HG02759 (cell line): ENCODE data around the gene ALDH8A1.
"Not testable (repeated sequence)": the region's sequence is repeated elsewhere in the genome, so short reads cannot be mapped to it uniquely, and the experiment has no call there.

Source experiments
- ATAC-seq: cut with Tn5 transposase; IDR thresholded peaks from one replicate; pipeline ENCODE4 v1.9.1; 2021; ENCODE audit warnings: mild to moderate bottlenecking, moderate library complexity; ENCODE audit not compliant: unreplicated experiment

Gene ALDH8A1

DNA sequence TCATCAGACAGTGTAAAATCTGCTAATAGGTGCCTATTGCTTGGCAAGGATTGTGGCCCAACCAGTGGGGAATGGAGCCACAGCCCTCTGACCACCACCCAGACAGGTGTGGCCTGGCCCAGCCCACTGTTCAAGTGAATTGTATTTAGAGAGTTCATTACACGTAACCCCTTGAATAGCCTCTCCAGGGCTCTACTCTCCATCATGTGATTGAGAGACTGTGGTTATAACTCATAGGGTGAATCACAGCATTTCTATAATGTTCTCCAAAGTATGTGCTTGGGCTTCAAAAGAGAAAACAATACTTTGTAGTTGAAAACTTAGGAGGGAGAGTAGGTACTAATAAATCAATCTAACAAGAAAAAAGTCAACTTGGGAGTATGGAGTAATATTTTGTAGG lies 38.4 kb downstream of the ALDH8A1 start:
- ATAC-seq, result no peak

DNA sequence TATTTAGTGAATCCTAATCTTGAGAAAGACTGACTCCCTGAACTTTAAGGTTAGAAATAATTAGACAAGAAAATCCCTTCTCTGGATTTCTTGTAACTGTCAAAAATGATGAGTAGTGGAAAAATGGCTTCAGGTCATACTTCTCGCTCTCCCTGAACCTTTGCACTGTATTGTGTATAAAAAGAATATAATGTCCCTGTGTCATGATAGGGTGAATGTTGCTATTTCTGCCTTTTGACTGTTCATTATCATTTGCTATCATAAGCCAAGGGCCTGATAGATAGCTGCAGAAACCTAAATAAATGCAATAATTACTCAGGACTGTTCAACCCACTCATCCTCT lies 39.3 kb downstream of the ALDH8A1 start:
- ATAC-seq, result no peak

DNA sequence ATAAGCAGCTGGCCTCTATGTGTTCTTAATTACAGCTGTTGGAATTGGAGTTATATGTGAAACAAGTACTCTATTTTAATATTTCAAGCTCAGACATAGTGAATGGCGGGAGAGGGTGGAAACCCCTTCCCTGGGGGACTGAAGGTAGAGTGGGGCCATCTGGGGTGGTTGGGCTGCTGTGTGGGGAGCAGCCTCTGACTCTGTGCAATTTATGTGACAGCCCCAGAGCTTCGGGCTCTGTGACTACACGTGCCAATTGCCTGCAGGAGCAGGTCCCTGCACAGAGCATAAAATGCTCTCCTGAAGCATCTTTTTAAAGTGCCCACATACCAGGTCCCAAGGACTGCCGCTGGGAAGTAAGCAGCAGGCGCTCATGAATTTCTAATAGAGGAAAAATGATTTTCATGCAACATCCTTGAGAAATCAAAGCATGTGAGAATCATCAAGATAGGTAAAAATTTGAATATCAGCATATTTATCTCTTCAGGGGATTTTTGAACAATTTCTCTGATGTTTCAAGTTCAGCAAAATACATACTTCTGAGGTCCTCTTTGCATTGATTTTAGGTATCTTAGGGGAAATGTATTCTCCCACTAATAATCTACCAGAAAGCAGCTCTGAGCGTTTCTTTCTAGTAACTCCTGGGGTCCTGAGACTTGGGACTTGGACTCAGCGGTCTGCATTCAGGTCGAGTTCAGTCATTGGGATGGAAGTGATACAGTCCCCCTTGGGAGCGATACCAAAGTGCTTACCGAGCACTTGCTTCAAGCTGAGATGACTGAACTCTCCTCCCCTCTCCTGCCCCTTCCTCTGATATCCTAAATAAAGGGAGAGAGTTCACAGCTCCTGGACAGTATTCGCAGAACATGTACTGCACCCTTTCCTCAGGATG lies 40.0 kb downstream of the ALDH8A1 start:
- no peak for ATAC-seq

DNA sequence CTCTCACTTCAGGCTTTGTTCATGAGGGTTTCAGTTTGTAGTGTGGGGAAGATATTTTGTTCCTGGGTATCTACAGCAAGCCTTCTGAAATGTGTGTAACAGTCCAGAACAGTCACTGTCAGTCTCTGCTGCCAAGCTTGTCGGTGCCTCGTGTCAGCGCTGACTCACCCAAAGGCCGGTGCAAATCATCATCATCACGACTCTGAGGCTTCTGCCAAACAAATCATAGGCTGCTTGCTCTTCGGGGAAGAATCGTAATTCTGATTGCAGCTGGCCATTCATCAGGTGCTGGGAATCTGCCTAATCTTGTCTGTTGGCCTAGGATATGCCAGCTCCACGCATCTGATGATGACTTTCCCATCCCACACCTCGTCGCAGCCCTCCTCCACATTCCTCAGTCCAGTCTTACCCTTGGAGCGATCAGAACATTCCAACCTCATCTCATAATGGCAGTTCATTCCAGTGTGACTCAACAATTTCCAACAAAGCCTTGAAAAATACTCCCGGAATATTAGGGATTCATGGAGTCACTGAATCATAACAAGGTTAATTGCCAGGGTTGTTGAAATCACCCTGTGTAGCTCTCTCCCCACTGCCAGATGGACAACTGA lies 40.9 kb downstream of the ALDH8A1 start:
- no peak for ATAC-seq

DNA sequence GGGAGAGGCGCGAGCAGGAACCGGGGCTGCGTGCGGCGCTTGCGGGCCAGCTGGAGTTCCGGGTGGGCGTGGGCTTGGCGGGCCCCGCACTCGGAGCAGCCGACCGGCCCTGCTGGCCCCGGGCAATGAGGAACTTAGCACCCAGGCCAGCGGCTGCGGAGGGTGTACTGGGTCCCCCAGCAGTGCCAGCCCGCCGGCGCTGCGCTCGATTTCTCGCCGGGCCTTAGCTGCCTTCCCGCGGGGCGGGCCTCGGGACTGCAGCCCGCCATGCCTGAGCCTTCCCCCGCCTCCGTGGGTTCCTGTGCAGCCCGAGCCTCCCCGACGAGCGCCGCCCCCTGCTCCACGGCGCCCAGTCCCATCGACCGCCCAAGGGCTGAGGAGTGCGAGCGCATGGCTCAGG lies 45.2 kb downstream of the ALDH8A1 start:
- not testable (repeated sequence) for ATAC-seq

DNA sequence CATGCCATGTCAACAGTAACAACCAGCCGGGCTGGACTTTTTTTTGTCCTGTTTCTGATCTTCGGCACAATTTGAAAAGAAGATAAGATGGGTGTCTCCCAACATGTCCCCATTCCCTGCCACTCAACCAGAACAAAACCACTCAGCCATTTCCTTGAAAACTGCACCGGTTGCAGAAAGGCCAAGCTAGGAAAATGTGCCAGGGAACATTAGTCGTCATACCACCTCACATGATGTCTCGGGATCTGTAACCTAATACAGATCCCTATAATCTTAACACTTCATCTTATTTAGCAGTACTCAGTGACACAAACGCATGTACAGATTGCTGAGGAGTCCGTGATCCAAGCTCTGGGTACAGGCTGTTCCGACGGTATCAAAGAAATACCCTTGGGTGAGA lies 46.5 kb downstream of the ALDH8A1 start:
- no peak for ATAC-seq

DNA sequence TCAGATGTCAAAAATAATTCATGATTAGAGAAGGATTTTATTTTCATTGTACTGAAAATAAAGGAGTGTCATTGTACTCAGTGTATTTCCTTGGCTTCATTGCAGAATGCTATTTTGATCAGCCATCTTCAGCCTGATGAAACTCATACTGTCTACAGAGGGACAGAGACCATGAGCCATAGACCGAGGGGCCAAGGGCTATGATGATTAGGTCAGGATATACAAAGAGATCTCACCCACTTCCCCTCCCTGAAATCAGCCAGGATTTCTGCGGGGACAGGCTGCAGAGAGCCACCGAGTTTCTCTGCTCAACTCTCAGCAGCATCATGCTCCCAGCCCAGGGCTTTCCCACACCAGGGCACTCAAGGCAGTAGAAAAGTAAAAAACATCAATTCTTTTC lies 47.0 kb downstream of the ALDH8A1 start:
- ATAC-seq, result no peak

DNA sequence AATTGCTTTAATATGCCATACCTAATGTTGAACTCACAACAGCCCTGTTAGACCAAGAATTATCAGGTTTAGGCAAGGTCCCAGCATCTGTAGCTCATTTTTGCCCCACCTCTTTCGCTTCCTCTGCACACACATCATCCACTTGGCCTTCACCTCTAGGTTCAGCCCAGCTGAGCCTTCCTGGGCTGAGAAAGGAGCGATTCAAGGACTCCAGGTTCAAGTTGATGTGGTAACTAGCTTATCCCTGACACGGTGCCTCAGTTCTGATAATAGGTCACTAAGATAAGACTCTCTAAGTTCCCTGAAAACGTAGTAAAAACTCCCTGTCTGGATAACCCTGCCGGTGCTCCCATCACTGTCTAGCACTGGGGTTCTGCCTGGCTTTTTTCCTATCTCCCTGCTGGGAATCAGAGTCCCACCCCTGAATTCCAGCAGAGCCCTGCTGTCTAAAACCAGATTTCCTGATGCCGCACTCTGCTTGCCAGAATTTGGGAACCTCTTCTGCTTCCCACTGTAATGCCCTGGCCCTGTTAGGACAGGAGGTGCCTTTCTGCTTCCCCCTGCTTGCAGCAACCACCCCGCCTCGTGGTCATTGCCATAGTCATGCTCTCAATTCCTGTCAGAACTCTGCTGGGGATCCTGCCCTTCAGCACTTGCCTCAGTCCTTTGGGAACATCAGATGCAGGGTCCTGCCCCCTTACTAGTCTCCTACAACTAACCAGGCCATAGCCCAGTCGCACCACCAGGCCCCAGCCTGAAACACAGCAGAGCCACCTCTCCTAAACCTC lies 47.6 kb downstream of the ALDH8A1 start:
- no peak for ATAC-seq

DNA sequence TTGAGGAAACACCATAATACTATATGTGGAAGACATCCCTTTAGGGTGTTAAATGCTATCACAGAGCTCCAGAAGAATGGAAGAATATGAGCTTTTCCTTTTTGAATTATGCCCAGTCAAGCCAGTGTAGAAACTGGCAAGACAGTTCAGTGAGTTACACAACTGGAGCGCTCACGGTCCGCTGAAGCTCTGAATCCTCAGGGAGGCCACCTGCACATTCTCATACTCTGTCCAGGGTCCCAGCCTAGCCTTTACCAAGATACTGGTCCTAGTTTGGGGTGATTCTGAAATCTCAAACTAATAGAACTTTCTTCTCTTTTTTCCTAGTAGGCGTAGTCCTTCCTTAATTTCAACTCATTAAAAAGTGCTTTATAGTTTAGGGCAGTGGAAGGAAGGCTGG lies 51.3 kb downstream of the ALDH8A1 start:
- no peak for ATAC-seq

DNA sequence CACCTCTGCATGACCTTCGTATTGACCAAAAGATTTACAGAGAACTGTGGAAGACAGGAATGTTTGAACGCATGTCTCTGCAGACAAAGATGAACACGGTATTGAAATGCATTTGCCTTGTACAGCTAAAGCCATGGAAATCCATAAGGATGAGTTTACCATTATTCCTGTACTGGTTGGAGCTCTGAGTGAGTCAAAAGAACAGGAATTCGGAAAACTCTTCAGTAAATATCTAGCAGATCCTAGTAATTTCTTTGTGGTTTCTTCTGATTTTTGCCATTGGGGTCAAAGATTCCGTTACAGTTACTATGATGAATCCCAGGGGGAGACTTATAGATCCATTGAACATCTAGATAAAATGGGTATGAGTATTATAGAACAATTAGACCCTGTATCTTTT lies 51.7 kb downstream of the ALDH8A1 start:
- not testable (repeated sequence) for ATAC-seq

DNA sequence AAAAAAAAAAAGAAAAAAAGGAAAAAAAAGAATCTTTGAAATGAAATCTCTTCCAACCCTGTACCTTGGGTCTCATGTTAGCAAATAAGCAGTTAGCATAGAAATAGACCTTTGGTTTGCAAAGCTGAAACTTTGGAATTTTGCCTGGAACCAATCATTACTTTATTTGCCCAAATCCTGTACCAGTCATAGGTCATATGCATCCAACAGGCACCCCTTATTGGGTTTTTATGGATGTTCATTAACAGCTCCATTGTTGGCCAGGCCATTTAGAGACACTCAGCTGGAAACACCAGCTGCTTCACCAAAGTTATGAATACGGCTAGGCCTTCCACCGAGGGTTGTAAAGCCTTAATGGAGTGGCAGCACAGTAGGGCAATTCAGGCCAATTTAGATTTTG lies 53.0 kb downstream of the ALDH8A1 start:
- no peak for ATAC-seq

DNA sequence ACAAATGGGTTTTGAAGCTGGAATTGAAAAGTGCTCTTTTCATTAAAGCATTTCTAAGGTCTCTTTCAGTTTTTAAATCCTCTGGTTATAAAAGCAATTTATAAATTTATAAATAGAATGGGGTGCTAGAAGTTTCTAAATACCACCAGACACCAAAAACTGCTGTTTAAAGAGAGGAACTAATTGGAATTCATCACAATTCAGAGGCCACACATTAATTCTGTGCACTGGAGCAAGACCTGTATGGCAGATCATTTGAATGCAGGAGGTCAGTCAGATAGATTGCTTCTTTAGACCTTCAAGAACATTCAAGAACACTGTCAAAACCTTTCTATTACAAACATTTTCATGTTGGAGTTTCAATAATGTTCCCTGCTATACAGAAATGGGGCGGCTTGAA lies 55.1 kb downstream of the ALDH8A1 start:
- ATAC-seq, result no peak

DNA sequence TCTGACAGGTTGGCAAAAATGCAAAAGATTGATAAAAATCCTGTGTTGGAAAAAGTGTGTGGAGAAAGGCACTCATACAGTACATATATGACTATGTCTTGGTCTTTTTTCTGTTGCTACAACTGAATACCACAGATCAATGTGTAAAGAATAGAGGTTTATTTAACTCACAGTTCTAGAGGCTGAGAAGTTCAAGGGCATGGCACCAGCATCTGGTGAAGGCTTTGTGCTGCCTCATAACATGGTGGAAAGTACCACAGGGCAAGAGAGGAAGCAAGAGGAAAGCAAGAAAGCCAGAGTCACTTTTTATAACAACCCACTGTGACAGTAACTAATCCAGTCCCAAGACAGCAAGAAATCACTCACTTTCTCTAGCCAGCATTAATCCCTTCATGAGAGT lies 57.5 kb downstream of the ALDH8A1 start:
- no peak for ATAC-seq

DNA sequence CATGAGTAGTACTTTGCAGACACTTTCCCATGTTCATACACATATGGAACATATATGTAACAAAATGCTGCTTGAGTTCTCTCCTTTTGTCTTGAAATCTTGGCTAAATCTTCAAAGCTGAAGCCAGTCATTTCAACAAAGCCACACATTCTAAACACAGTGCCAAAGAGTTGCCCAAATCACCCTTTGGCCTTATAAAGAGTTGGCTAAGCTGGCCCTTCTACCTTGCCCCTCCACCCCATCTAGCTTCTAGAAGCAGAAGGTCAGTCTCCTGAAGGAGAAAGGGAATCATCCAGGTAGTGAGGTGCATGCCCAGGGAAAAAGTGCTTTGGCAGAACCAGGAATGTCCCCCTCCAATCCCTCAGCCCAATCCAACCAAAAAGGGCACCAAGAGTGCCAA lies 58.3 kb downstream of the ALDH8A1 start:
- ATAC-seq, result no peak

DNA sequence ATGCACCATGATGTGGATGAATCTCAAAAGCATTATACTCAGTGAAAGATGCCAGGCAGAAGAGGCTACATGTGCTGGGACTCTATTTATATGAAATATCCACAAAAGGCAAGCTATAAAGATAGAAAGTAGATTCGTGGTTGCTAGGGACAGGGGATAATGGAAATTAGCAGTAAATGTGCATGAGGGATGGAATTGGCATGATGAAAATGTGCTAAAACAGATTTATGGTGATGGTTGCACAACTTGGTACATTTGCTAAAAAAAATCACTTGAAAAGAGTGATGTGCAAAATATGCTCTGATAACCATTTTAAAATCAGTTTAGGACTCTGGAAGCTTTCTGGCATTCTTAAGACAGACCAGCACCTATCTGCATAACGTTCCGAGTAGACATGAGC lies 61.6 kb downstream of the ALDH8A1 start:
- no peak for ATAC-seq

DNA sequence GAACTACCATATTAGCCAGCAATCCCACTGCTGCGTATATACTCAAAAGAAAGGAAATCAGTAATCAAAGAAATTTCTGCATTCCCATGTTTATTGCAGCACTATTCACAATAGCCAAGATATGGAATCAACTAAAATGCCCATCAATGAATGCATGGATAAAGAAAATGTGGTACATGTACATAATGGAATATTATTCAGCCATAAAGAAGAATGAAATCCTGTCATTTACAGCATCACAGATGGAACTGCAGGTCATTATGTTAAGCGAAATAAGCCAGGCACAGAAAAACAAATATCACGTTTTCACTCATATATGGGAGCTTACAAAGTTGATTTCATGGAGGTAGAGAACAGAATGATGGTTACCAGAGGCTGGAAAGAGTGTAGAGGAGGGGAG lies 65.1 kb downstream of the ALDH8A1 start:
- no peak for ATAC-seq

DNA sequence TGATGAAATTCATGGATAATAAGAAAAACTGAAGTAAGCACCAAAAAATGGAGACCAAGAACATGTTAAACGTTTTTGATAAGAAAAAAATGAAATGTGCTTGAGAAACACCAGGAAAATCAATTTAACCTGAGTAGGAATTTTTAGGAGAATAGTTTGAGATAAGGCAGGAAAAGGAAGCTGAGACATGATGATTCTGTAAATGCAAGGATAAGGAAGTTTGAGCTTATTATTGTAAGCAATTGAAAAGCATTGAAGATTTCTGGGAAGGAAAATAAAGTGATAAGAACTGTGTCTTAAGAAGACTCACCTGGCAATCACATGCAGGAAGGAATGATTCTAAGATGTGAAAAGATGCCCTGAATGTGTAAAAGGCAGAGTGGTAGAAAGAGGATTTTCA lies 66.6 kb downstream of the ALDH8A1 start:
- no peak for ATAC-seq

DNA sequence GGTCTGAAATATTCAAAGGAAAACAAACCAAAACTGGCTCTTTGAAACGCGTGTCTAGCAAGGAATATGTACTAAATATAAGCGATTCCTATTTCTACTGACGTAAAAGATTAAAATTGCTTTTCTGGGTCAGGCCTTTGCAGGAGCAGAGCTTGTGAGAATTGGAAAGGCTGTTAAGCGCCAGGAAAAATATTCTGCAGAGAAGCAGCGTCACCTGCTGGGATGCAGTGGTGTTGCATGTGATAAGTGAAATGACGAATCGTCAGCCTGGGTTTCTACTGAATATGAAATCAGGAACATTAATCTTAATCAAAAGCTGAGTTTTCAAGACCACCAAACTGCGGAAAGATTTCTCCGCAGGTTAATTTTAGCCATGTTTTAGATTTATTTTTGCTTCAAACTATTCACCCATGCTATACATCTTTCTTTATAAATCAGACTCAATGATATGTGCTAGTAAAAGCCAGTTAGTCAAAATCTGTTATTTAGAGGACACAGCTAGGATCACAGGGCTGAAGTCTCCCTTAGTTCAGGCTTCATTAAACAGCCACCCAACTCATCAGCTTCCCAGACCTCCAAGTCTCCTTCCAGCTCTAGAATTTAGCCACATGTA lies 67.4 kb downstream of the ALDH8A1 start:
- ATAC-seq, result peak; percentile 82

DNA sequence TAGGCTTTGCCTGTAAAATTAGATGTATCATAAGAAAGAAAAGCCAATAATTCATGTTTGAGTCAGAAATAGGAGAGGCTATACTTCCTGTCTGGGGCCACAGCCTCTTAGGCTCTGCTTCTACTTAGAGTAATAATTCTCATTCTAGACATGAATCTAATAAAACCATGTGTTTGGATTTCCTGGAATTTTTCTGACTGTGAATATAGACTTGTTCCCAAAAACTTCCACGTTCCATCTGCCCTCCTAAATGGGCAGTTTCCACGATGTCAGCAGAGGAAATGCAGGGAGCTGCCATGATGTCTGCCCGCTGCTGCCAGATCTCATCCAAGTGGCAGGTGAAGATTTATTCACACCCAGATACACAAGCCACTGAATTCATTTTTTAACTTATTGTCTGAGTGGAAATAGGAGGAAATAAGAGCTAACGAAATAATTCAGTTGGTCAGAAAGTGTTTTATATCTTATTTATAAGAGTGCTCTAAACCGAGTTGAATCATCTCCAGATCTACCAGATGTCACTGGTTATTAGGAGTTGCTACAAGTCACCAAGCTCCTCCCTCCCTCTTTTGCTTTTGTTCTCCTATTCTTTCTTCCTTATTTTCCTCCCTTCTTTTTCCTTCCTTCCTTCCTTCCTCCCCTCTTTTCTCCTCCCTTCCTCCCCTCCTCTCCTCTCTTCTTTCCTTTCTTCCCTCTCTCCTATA lies 69.3 kb downstream of the ALDH8A1 start:
- ATAC-seq, result no peak

DNA sequence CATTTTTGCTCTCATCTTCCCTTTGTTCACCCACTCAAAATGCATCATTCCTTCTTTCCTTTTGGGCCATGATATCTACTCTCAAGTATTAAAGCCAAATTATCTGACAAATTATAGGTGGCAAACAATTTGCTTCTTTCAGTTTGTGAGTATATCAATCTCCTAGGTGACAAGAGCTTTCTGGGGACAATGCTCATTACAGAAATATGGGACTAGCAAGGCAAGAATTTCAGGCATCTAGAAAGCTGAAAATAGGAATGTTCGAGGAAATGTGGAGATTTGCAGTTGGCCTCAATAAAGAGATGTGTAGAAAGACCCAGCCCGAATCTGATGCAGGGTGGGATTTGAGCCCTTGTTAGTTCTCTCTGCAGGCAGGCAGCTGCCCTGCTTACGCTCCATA lies 71.8 kb downstream of the ALDH8A1 start:
- no peak for ATAC-seq

DNA sequence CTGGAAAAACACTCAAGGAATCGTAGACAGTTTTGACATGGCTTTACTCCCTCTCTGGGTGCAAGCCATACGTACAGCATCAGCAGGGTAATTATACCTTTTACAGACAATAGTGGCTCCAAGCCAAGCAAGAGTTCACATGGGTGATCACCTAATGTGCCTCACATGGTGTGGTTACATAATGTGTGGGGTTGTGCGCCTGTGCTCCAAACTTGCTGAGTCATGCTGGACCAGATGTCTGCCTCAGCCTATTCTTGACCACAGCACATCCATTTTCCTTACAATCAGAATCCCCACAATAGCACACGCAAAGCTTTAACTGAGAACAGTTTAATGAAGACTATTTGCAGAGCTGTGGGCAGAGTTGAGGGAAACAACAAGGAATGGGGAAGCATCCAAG lies 74.5 kb downstream of the ALDH8A1 start:
- no peak for ATAC-seq
